Measurements from ENCODE around the gene C11orf97.

Gene C11orf97

GRCh38 chr11:94513091-94513490 is 830 bp downstream of the C11orf97 start:
- TF ChIP-seq CTCF (IDR thresholded peaks at IDR 0.05), result no peak
- no peak for TF ChIP-seq ZFX (IDR thresholded peaks at IDR 0.05; ENCODE audit: borderline replicate concordance)
- no peak overlapping the region for H3K27ac ChIP-seq

GRCh38 chr11:94515398-94515797 is 3.1 kb downstream of the C11orf97 start:
- TF ChIP-seq ZFX (IDR thresholded peaks at IDR 0.05; ENCODE audit: borderline replicate concordance) (no peak), CTCF (IDR thresholded peaks at IDR 0.05) (no peak)
- no peak overlapping the region for H3K27ac ChIP-seq

GRCh38 chr11:94516725-94517124 is 4.5 kb downstream of the C11orf97 start:
- TF ChIP-seq CTCF (IDR thresholded peaks at IDR 0.05), result no peak
- no peak for TF ChIP-seq ZFX (IDR thresholded peaks at IDR 0.05; ENCODE audit: borderline replicate concordance)
- no peak overlapping the region for H3K27ac ChIP-seq

GRCh38 chr11:94518300-94518699 is 6.0 kb downstream of the C11orf97 start:
- TF ChIP-seq CTCF (IDR thresholded peaks at IDR 0.05) (no peak), ZFX (IDR thresholded peaks at IDR 0.05; ENCODE audit: borderline replicate concordance) (no peak)
- no peak overlapping the region for H3K27ac ChIP-seq

GRCh38 chr11:94519478-94520084 is 7.3 kb downstream of the C11orf97 start:
- H3K27ac ChIP-seq, result no peak overlapping the region
- TF ChIP-seq CTCF (IDR thresholded peaks at IDR 0.05), result peak; percentile 86
- no peak for TF ChIP-seq ZFX (IDR thresholded peaks at IDR 0.05; ENCODE audit: borderline replicate concordance)

GRCh38 chr11:94521684-94522083 is 9.4 kb downstream of the C11orf97 start:
- TF ChIP-seq ZFX (IDR thresholded peaks at IDR 0.05; ENCODE audit: borderline replicate concordance) (no peak), CTCF (IDR thresholded peaks at IDR 0.05) (peak; percentile 33)

GRCh38 chr11:94524341-94524740 is 12.1 kb downstream of the C11orf97 start:
- no peak for TF ChIP-seq CTCF (IDR thresholded peaks at IDR 0.05)
- TF ChIP-seq ZFX (IDR thresholded peaks at IDR 0.05; ENCODE audit: borderline replicate concordance), result no peak
- H3K27ac ChIP-seq, result no peak overlapping the region

More at GRCh38 chr11:94521684-94522083, 9.4 kb downstream of the C11orf97 start:
- H3K27ac ChIP-seq, result no peak overlapping the region

All from 22Rv1 (cell line).